ENCODE data around the gene KIF2C.
"Not testable (repeated sequence)": the region's sequence is repeated elsewhere in the genome, so short reads cannot be mapped to it uniquely, and the experiment has no call there.

KIF2C gene

GRCh38 chr1:44776730-44777068 lies 37.1 kb downstream of the KIF2C start:
- DNase-seq = no peak

- no peak for DNase-seq
These were observed 37.9 kb downstream of the KIF2C start for GRCh38 chr1:44777547-44777946.

DNA sequence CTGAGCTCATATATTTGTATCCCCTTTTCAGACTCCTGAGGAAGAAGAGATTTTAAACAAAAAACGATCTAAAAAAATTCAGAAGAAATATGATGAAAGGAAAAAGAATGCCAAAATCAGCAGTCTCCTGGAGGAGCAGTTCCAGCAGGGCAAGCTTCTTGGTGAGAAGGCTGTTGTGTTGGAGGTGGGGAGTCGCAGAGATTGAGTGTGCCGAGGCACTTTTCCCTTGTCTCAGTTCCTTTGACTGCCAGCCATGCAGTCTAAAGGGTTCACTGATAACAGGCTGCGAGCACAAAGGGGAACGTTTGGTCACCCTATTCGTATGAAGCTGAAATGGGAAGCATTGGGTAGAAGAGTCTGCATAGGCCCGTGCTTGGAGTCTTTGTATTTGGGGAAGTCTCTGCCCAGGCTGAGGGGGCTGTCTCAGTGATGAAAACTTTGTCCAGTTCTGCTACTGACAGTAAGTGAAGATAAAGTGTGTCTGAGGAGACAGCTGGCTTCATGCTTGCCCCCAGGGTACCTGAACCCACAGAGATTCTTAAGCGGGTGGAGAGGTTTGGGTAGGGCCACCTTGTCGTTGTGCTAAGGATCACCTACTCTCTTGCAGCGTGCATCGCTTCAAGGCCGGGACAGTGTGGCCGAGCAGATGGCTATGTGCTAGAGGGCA lies 38.5 kb downstream of the KIF2C start:
- no peak for DNase-seq

- no peak for DNase-seq
These were observed 39.3 kb downstream of the KIF2C start for GRCh38 chr1:44778705-44779576.

DNA sequence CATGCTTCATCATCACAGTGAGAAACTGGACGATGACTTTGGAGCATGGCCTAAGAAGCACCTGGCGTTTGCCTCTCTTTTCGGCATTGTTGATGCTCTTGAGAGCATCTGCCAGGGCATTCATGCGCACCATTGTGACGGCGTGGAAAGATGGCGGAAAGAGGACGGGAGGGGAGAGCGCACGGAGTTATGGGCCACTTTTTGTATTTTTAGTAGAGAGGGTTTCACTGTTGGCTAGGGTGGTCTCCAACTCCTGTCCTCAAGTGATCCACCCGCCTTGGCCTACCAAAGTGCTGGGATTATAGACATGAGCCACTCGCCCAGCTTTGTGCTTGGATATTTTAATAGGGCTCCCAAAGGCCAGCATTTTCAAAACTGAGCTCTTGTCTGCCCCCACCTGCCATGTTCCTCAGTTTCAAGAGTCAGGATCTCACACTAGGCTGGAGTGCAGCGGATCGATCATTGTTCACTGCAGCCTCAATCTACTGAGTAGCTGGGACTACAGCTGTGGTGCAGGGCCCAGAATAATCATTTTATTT lies 41.0 kb downstream of the KIF2C start:
- DNase-seq = no peak

- DNase-seq = no peak
These were observed 44.1 kb downstream of the KIF2C start for GRCh38 chr1:44783697-44784093.

GRCh38 chr1:44784094-44785028 lies 44.7 kb downstream of the KIF2C start:
- DNase-seq = peak; percentile 74

- no peak for DNase-seq
These were observed 45.4 kb downstream of the KIF2C start for GRCh38 chr1:44785029-44785380.

DNA sequence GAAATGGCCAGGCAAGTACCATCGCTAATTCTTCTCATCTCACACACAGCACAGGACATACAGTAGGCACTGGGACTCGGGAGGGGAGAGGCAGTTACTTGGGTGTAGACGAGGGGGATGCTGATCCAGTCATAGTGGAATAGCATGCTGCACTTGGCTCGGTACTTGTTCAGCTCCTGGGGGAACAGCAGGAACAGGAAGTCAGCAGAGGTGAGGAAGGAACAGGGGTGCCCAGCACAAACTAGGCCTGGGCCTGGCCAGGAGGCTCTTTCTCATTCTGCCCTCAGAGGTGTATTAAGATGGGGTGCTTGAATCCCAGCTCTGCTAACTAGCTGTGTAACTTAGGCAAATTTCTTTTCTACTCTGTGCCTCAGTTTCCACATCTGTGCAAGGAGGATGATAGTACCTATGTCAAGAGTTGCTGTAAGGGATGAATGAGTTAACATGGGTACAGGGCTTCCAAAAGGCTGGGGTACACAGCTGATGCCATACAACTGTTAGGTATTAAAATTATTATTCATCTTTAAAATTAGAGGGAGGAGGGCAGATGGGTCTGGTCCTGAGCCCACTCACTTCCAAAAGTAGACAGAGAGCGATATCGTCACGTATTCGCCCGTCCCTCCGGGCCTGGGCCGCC lies 46.0 kb downstream of the KIF2C start:
- no peak for DNase-seq

DNA sequence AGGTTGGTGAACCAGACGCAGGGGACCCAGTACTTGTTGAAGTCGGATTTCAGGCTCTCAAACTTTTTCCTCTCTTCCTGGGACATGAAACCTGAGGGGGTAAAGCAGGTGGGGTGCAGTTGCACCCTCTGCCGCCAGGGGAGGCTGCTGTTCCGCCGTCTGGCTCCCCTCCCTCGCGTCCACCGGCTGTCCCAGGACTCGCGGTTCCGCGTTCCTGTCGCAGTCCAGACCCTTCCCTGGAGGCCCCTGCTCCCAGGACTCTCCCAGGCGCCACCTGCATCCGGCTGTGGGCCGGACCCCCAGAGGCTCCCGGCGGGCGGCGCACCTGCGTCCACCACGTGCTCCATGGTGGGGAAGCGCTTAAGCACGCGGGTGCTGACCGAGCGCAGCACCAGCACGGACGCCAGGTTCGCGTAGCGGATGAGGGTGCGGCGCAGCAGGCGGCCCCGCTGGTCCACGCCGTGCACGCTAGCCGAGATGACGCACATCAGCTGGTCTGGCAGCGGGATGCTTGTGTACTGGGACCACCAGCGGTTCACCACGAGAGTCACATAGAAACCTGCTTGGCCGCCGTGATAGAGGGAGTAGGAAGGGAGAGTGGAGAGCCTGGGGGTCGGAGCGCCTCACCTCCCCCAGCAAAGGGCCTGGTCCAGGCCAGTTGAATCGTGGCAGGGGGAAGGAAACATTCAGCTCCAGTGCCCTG lies 46.7 kb downstream of the KIF2C start:
- peak; percentile 95 for DNase-seq

GRCh38 chr1:44786841-44787426 lies 47.3 kb downstream of the KIF2C start:
- peak; percentile 46 for DNase-seq

- no peak for DNase-seq
These were observed 47.9 kb downstream of the KIF2C start for GRCh38 chr1:44787506-44787905.

DNA sequence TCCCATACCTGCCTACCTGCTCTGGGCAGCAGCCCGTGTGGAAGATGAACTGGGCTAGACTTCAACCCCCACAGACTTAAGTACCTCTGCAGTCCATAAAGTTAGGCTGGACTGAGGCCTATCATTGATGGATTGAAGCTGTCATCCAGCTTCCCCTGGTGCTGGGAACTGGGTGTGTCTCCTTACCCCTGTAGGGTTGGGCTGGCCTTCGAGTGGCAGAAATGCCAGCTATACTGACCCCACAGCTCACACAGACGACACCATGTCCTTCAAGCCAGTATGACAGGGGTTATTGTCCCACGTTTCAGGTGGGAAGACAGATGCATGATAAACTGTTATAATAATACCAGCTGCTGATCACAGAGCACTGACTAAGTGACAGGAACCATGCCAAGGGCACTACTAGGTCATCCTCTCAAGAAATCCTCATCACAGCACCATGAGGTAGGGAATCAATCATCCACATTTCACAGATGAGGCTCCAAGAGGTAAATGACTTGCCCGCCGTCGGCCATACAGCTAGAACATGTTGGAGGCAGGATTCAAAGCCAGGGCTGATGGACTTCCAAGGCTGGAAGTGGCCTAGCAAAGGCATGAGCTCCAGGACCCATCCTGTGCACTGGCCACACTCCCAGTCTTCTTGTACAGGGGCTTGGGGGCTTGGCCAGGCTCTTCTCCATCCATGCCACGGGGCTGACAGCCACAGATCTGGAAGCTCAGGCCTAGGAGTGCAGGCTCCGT lies 48.7 kb downstream of the KIF2C start, which contains the start of gene BEST4:
Gene BEST4, minus strand, starts transcription at position 51 of the 741 bp plus-strand sequence. CDS start 465 bp downstream, outside the sequence.
- DNase-seq = no peak

GRCh38 chr1:44790968-44791801 lies 51.5 kb downstream of the KIF2C start:
- no peak for DNase-seq

- DNase-seq = no peak
These were observed 53.3 kb downstream of the KIF2C start for GRCh38 chr1:44792736-44793502.

GRCh38 chr1:44797886-44798285 lies 58.2 kb downstream of the KIF2C start:
- not testable (repeated sequence) for DNase-seq

DNA sequence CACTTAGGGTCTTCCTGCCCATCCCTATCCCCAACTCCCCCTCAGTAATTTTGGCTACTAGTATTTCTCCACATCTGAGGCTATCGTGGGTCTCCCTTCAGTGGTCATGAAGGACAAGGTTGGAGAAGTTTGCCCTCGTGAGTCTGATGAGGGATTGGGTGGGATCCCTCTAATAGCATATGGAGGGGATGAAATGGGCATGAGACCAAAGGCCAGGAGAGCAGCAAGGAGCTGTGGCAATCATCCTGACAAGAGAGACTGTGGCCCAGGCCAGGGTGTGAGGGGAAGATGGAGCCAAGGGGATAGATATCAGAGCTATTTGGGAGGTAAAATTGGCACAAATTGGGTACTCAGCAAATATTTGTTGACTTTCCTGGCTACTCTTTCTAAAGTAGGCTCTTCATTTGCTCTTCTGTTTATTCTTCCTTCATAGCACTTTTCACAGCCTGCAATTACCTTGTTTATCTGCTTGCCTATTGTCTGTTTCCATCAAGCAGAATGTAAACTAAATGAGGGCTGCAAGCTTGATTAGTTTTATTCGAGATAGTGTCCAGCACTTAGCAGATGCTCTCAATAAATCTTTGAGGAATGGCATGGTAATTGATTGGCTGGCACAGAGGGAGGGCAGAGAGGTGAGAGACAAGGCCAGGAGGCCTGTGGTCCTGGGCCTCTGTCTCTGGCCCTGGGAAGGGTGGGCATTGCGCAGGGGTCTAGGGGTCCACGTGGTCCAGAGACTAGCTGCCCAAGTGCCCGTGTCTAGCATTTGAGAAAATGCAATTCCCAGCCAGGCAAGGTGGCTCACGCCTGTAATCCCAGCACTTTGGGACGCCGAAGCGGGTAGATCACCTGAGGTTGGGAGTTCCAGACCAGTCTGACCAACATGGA lies 59.1 kb downstream of the KIF2C start:
- no peak for DNase-seq
